Uterus (tissue), 4 donors: ENCODE results near the gene PXT1. TPM values are rescaled to one million over a fixed set of nuclear protein-coding genes. Genes with fewer than 3 reads are reported as not detected.

Experiments used
- DNase-seq, 2 donors: peaks; one replicate each; pipeline ENCODE4 v3.0.0-alpha.2; 2019 to 2020
- H3K27ac ChIP-seq, 2 donors: fragments of 200-600 bp; sonication (generic); 1 replicate in 1 of 2; 2 replicates in 1 of 2; pipeline ENCODE4 v1.5.1; 2016 to 2018
- H3K27me3 ChIP-seq, 2 donors: fragments of 200-600 bp; sonication (generic); one replicate each; pipeline ENCODE4 v1.5.1; 2018 to 2019; ENCODE audit warnings: control low read depth in 1 of 2
- H3K36me3 ChIP-seq, 2 donors: fragments of 200-600 bp; sonication (generic); one replicate each; pipeline ENCODE4 v1.5.1; 2019; ENCODE audit warnings: control low read depth in 1 of 2
- H3K4me1 ChIP-seq, 2 donors: fragments of 200-600 bp; sonication (generic); one replicate each; pipeline ENCODE4 v1.5.1; 2018 to 2019; ENCODE audit warnings: control low read depth in 1 of 2
- H3K4me3 ChIP-seq, 2 donors: fragments of 200-600 bp; sonication (generic); 1 replicate in 1 of 2; 2 replicates in 1 of 2; pipeline ENCODE4 v1.5.1; 2018 to 2019; ENCODE audit warnings: mild to moderate bottlenecking in 1 of 2
- H3K9me3 ChIP-seq, 2 donors: fragments of 200-600 bp; sonication (generic); one replicate each; pipeline ENCODE4 v1.5.1; 2019; ENCODE audit warnings: control low read depth in 1 of 2
- POLR2A ChIP-seq, 2 donors: fragments of 450-650 bp; IDR thresholded peaks; one replicate each; pipeline ENCODE4 v1.6.1; 2016; ENCODE audit warnings: antibody characterized with exemption in 2 of 2, mild to moderate bottlenecking in 1 of 2, moderate library complexity in 1 of 2
- intact Hi-C: fragments of 100-400 bp; cut with DNase I; formaldehyde crosslinking; loops from one replicate; pipeline ENCODE4 v1.15.1; 2023; ENCODE audit warnings: low total_unique reads
- total RNA-seq, 4 donors: library from RNA; depleted of rRNA in 3 of 4; stranded (reverse); fragments of >200 nt in 3 of 4; gene quantifications; one replicate each; pipeline versions ENCODE4 v1.1.0 to v1.2.4, GENCODE V29; 2014 to 2023
- TF ChIP-seq, protein P1 (sequence below), 4 experiments: fragments of 200-600 bp in 2 of 4; fragments of 450-650 bp in 2 of 4; sonication (generic) in 2 of 4; IDR thresholded peaks; one replicate each; pipeline ENCODE4 v1.5.1; 2016 to 2019; ENCODE audit warnings: antibody characterized with exemption in 4 of 4, mild to moderate bottlenecking in 2 of 4, moderate library complexity in 1 of 4
- donor health status: DM: yes; HTN: yes; CAD: no.

Gene PXT1, protein sequence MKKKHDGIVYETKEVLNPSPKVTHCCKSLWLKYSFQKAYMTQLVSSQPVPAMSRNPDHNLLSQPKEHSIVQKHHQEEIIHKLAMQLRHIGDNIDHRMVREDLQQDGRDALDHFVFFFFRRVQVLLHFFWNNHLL
- total RNA-seq: not detected

DNA sequence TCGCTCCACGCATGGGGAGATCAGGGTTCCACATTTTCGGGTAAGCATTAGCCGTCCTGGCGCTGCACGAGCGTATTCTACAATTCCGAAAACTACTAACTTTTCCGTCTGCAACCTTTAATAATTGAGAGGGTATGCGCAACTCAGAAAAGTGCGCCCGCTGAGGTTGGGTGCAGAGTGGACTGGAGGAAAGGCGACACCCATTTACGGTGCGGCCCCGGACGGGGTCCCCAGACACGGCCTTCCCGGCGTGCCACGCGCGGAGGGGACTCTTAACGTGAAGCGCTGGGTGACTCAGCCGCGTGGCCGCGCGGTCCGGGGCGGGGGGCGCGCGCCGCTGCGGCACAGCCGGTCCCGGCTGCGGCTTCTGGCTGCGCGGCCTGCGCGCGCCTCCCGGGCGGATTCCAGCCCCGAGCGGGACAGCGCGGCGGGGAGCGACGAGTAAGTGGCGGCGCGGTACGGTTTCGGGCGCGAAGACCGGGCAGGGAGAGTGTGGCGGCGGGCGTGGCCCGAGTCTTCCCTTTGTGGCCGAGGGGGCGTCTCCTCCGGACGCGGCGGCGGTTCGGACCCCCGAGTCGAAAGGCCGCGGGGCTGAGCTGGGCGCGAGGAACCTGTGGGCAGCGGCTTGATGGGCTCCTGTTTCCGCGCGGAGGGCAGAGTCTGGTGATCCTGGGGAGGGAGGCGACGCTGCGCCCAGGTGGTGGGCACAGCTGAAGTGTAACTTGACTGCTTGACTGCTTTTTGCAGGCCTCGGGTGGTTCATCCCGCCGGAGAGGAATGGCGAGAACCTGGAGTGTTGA lies at the start of gene PXT1, which contains the start of gene KCTD20:
PXT1 (minus strand) TSS at position 184 of the 800 bp plus-strand sequence. CDS start 16,772 bp downstream, outside the sequence.
KCTD20 (plus strand) TSS at position 330 of the 800 bp plus-strand sequence. CDS start 27,098 bp downstream, outside the sequence.
- no peaks in the 10 kb centered on the region for H3K9me3 ChIP-seq
- no peaks in the 10 kb centered on the region for H3K36me3 ChIP-seq
- peak within 1 kb of the TSS; percentile 83 to 99 for H3K4me3 ChIP-seq
- H3K4me1 ChIP-seq: peaks cover 8 to 12% of the 10 kb centered on the region in 2 donors
- intact Hi-C loops: no loop called here
- DNase-seq: peak; percentile 85 to 87
- TF ChIP-seq, protein P1, sequence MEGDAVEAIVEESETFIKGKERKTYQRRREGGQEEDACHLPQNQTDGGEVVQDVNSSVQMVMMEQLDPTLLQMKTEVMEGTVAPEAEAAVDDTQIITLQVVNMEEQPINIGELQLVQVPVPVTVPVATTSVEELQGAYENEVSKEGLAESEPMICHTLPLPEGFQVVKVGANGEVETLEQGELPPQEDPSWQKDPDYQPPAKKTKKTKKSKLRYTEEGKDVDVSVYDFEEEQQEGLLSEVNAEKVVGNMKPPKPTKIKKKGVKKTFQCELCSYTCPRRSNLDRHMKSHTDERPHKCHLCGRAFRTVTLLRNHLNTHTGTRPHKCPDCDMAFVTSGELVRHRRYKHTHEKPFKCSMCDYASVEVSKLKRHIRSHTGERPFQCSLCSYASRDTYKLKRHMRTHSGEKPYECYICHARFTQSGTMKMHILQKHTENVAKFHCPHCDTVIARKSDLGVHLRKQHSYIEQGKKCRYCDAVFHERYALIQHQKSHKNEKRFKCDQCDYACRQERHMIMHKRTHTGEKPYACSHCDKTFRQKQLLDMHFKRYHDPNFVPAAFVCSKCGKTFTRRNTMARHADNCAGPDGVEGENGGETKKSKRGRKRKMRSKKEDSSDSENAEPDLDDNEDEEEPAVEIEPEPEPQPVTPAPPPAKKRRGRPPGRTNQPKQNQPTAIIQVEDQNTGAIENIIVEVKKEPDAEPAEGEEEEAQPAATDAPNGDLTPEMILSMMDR (IDR thresholded peaks at IDR 0.05): peak in 2 of 4 experiments; percentile 2 to 32
- peak; percentile 78 to 93 for TF ChIP-seq POLR2A (IDR thresholded peaks at IDR 0.05)
- H3K27me3 ChIP-seq: no peaks in the 10 kb centered on the region
- peak within 1 kb of the TSS; percentile 99 for H3K27ac ChIP-seq

DNA sequence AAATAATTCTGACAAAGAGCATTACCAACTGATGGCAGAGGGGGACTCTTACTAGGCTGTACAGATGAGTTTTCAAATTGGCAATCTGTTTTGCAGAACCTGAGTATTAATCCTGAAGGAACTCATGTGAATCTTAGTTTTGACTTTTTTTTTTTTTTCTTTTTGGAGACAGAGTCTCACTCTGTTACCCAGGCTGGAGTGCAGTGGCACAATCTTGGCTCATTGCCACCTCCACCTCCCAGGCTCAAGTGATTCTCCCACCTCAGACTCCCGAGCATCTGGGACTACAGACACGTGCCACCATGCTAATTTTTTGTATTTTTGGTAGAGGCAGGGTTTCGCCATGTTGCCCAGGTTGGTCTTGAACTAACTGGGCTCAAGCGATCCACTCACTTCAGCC lies 49.4 kb upstream of the PXT1 start:
- Histone ChIP-seq H3K9me3 (no peaks in the 10 kb centered on the region), H3K36me3 (no peaks in the 10 kb centered on the region), H3K27ac (no peak overlapping the region), H3K27me3 (no peaks in the 10 kb centered on the region), H3K4me3 (no peak overlapping the region), H3K4me1 (no peaks in the 10 kb centered on the region)
- DNase-seq: no peak
- TF ChIP-seq POLR2A (IDR thresholded peaks at IDR 0.05): no peak
- TF ChIP-seq, protein P1 (IDR thresholded peaks at IDR 0.05): no peak
- intact Hi-C loops: no loop called here

DNA sequence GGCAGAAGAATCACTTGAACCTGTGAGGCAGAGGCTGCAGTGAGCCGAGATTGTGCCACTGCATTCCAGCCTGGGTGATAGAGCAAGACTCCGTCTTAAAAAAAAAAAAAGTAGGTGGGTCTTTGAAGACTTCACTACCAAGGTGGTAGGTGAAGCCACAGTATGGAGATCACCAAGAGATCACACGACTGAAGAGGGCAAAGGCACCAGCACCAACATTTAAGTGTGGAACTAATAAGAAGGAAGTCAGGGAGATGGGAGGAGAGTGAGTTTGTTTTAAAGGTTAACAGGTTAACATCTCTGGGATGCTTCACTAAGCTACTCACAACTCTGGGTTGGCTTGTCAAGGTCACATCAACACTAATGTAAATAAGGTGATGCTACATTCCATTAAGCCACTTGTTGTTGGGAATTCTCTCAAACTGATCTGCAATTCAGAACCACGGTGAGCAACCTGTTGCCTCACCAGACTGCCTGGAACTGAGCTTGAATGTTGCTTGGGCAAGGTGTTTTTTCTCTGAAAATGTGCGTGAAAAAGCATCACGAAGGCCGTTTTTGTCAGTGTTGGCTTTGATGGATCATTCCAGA lies 48.8 kb upstream of the PXT1 start:
- Histone ChIP-seq H3K27me3 (no peaks in the 10 kb centered on the region), H3K27ac (no peak overlapping the region), H3K4me3 (no peak overlapping the region), H3K9me3 (no peaks in the 10 kb centered on the region), H3K36me3 (no peaks in the 10 kb centered on the region), H3K4me1 (no peaks in the 10 kb centered on the region)
- intact Hi-C loops: no loop called here
- DNase-seq: no peak
- TF ChIP-seq, protein P1 (IDR thresholded peaks at IDR 0.05): no peak
- TF ChIP-seq POLR2A (IDR thresholded peaks at IDR 0.05): no peak

DNA sequence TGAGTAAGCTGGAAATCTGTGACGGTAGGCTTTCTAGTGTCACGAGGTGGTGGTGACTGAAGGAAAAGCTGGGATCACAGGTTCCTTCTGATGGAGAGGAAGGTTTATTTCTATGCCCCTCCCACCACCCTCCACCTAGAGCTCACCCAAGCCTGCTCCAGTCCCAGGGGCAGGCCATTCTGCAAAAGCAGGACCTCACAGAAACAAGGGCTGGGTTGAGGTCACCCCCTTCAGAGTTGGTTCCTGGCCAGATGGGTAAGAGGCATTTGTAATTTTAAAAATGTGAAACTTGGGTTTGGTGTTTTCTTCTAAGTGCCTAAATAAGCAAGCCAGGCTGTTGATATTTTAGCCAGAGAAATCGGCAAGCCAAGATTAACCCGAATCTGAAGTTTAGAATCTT lies 46.8 kb upstream of the PXT1 start:
- no peaks in the 10 kb centered on the region for H3K36me3 ChIP-seq
- no peak for TF ChIP-seq POLR2A (IDR thresholded peaks at IDR 0.05)
- TF ChIP-seq, protein P1 (IDR thresholded peaks at IDR 0.05): no peak

DNA sequence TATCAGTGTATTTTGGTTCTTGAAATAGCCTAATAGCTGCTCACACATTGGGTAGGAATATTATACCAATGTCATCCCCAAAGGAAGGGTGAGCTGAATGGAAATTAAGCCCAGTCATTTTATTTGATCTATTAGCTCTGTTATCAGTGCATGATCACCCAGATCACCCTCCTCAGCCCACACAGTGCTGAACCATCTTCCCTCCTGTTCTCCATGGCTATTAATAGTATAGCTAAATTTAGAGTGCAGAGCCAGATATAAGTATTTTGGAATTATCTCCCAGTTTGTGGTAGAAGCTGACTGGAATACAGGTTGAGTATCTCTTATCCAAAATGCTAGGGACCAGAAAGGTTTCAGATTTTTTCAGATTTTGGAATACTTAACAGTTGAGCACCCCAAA lies 45.6 kb upstream of the PXT1 start:
- no peak for TF ChIP-seq POLR2A (IDR thresholded peaks at IDR 0.05)
- TF ChIP-seq, protein P1 (IDR thresholded peaks at IDR 0.05): no peak
- Histone ChIP-seq H3K9me3 (no peaks in the 10 kb centered on the region), H3K36me3 (no peaks in the 10 kb centered on the region), H3K4me3 (no peak overlapping the region), H3K4me1 (no peaks in the 10 kb centered on the region), H3K27ac (no peak overlapping the region), H3K27me3 (no peaks in the 10 kb centered on the region)
- DNase-seq: no peak
- intact Hi-C loops: no loop called here

More for the DNA sequence above, 46.8 kb upstream of the PXT1 start:
- no peak overlapping the region for H3K27ac ChIP-seq
- DNase-seq: no peak
- H3K4me1 ChIP-seq: no peaks in the 10 kb centered on the region
- intact Hi-C loops: no loop called here
- no peaks in the 10 kb centered on the region for H3K9me3 ChIP-seq
- no peaks in the 10 kb centered on the region for H3K27me3 ChIP-seq
- no peak overlapping the region for H3K4me3 ChIP-seq
